H1 (cell line): ENCODE results near the gene WDR64. TPM values are rescaled to one million over a fixed set of nuclear protein-coding genes. Genes with fewer than 3 reads are reported as not detected.

ENCODE experiments used
- CTCF ChIA-PET: fragments of 300-600 bp; sonication (Branson Sonifier 250); formaldehyde crosslinking; loops from one replicate; lab custom pipeline; 2021; ENCODE audit not compliant: partially characterized antibody; lab: Charles Lee
- POLR2A ChIA-PET: fragments of 300-600 bp; sonication (Branson Sonifier 250); formaldehyde crosslinking; loops from one replicate; lab custom pipeline; 2021; ENCODE audit warnings: inconsistent platforms; ENCODE audit not compliant: partially characterized antibody; lab: Charles Lee
- DNase-seq, 2 experiments: peaks; one replicate each; pipeline versions ENCODE4 v3.0.0 to v3.0.0-alpha.2; 2010 to 2022; ENCODE audit warnings: low spot score in 2 of 2, low read depth in 1 of 2, mixed read lengths in 1 of 2
- FAIRE-seq: peaks from 2 replicates; lab custom pipeline; 2011; peaks lifted over from hg19 to GRCh38; lab: Jason Lieb, UNC
- H2AFZ ChIP-seq: 2 replicates; pipeline ENCODE4 v1.8.1; 2012; ENCODE audit warnings: low read length, inconsistent platforms
- H2AK5ac ChIP-seq: 2 replicates; pipeline ENCODE4 v1.6.1; 2013; ENCODE audit warnings: low read depth, low read length
- H2BK120ac ChIP-seq: replicated peaks from 2 replicates; pipeline ENCODE3; 2013; ENCODE audit warnings: low read depth, low read length, inconsistent platforms
- H2BK12ac ChIP-seq: 2 replicates; pipeline ENCODE4 v1.6.1; 2013; ENCODE audit warnings: low read depth, low read length
- H2BK15ac ChIP-seq: 2 replicates; pipeline ENCODE4 v1.6.1; 2013; ENCODE audit warnings: low read length
- H2BK20ac ChIP-seq: 2 replicates; pipeline ENCODE4 v1.6.1; 2013; ENCODE audit warnings: low read length
- H2BK5ac ChIP-seq: 2 replicates; pipeline ENCODE4 v1.6.1; 2013; ENCODE audit warnings: low read depth, low read length
- H3K14ac ChIP-seq: 2 replicates; pipeline ENCODE4 v1.6.1; 2013; ENCODE audit warnings: inconsistent platforms; ENCODE audit not compliant: insufficient read length
- H3K18ac ChIP-seq: 2 replicates; pipeline ENCODE4 v1.6.1; 2013; ENCODE audit warnings: low read length; ENCODE audit errors: extremely low read depth
- H3K23ac ChIP-seq: 2 replicates; pipeline ENCODE4 v1.6.1; 2013; ENCODE audit warnings: inconsistent platforms; ENCODE audit not compliant: insufficient read length
- H3K23me2 ChIP-seq: 2 replicates; pipeline ENCODE4 v1.6.1; 2013; ENCODE audit warnings: low read depth, low read length
- H3K27ac ChIP-seq: 2 replicates; pipeline ENCODE4 v1.6.1; 2011; ENCODE audit warnings: low read depth, low read length, inconsistent platforms
- H3K27me3 ChIP-seq, 4 experiments: replicated peaks in 1 of 4; 1 replicate in 1 of 4; 2 replicates in 3 of 4; pipeline versions ENCODE4 v1.6.1 to v1.8.1; 2011 to 2013; ENCODE audit warnings: low read length in 3 of 4, mild to moderate bottlenecking in 3 of 4, inconsistent platforms in 2 of 4, mixed read lengths in 2 of 4, moderate library complexity in 1 of 4; ENCODE audit not compliant: control insufficient read depth in 3 of 4, insufficient read depth in 3 of 4; ENCODE audit errors: extremely low read depth in 1 of 4
- H3K36me3 ChIP-seq, 4 experiments: 2 replicates each; pipeline versions ENCODE4 v1.6.1 to v1.8.1; 2011 to 2013; ENCODE audit warnings: mild to moderate bottlenecking in 4 of 4, low read length in 3 of 4, moderate library complexity in 2 of 4, control low read depth in 1 of 4, inconsistent platforms in 1 of 4; ENCODE audit not compliant: insufficient read depth in 4 of 4, control insufficient read depth in 2 of 4
- H3K4ac ChIP-seq: replicated peaks from 2 replicates; pipeline ENCODE3; 2013; ENCODE audit warnings: low read length, low read depth, mixed read lengths, inconsistent platforms; ENCODE audit not compliant: insufficient read length
- H3K4me1 ChIP-seq, 4 experiments: replicated peaks in 1 of 4; 1 replicate in 1 of 4; 2 replicates in 3 of 4; pipeline versions ENCODE4 v1.6.1 to v1.8.1; 2011 to 2013; ENCODE audit warnings: low read length in 3 of 4, inconsistent platforms in 2 of 4, mixed read lengths in 1 of 4; ENCODE audit not compliant: insufficient read depth in 4 of 4, control insufficient read depth in 3 of 4
- H3K4me2 ChIP-seq, 2 experiments: 2 replicates each; pipeline versions ENCODE4 v1.6.1 to v1.8.1; 2011 to 2013; ENCODE audit warnings: low read depth in 2 of 2, low read length in 2 of 2, control low read depth in 1 of 2, inconsistent platforms in 1 of 2, mild to moderate bottlenecking in 1 of 2; ENCODE audit not compliant: insufficient read depth in 1 of 2
- H3K4me3 ChIP-seq, 4 experiments: fragments of 200-600, 300-600 bp in 1 of 4; sonication (generic), shearing (Covaris generic), sonication (Bioruptor Twin) in 1 of 4; 2 replicates each; pipeline versions ENCODE4 v1.5.1 to v1.8.1; 2011 to 2016; ENCODE audit warnings: low read length in 4 of 4, low read depth in 3 of 4, control low read depth in 2 of 4, inconsistent platforms in 2 of 4, mild to moderate bottlenecking in 2 of 4, mixed read lengths in 1 of 4, moderate library complexity in 1 of 4; ENCODE audit not compliant: insufficient read depth in 2 of 4; ENCODE audit errors: extremely low read depth in 1 of 4
- H3K56ac ChIP-seq: replicated peaks from 2 replicates; pipeline ENCODE3; 2013; ENCODE audit warnings: low read depth, mild to moderate bottlenecking, mixed read lengths, low read length, inconsistent platforms; ENCODE audit not compliant: insufficient read length
- H3K79me1 ChIP-seq: 2 replicates; pipeline ENCODE4 v1.6.1; 2013; ENCODE audit warnings: low read depth, low read length, control low read depth
- H3K79me2 ChIP-seq, 2 experiments: 2 replicates each; pipeline versions ENCODE4 v1.6.1 to v1.8.1; 2012 to 2013; ENCODE audit warnings: low read length in 2 of 2, mild to moderate bottlenecking in 2 of 2, inconsistent platforms in 1 of 2; ENCODE audit not compliant: insufficient read depth in 2 of 2, control insufficient read depth in 1 of 2
- H3K9ac ChIP-seq, 4 experiments: replicated peaks in 1 of 4; 1 replicate in 1 of 4; 2 replicates in 3 of 4; pipeline versions ENCODE4 v1.6.1 to v1.8.1; 2011 to 2013; ENCODE audit warnings: low read depth in 3 of 4, low read length in 3 of 4, control low read depth in 2 of 4, mild to moderate bottlenecking in 2 of 4, moderate library complexity in 2 of 4, inconsistent platforms in 1 of 4; ENCODE audit errors: extremely low read depth in 1 of 4
- H3K9me3 ChIP-seq, 2 experiments: 2 replicates each; pipeline versions ENCODE4 v1.6.1 to v1.8.1; 2012 to 2013; ENCODE audit warnings: mild to moderate bottlenecking in 2 of 2, moderate library complexity in 2 of 2, control low read depth in 1 of 2, inconsistent platforms in 1 of 2, low read depth in 1 of 2, low read length in 1 of 2, mixed read lengths in 1 of 2; ENCODE audit not compliant: insufficient read depth in 2 of 2
- H4K20me1 ChIP-seq, 2 experiments: replicated peaks in 1 of 2; 2 replicates each; pipeline versions ENCODE3 to v1.8.1; 2011 to 2013; ENCODE audit warnings: inconsistent platforms in 2 of 2, low read length in 2 of 2, mild to moderate bottlenecking in 1 of 2; ENCODE audit not compliant: insufficient read depth in 2 of 2, control insufficient read depth in 1 of 2
- H4K5ac ChIP-seq: 2 replicates; pipeline ENCODE4 v1.6.1; 2013; ENCODE audit warnings: low read length, low read depth, mixed read lengths, inconsistent platforms; ENCODE audit not compliant: insufficient read length
- H4K8ac ChIP-seq: 2 replicates; pipeline ENCODE4 v1.8.0; 2013; ENCODE audit warnings: mild to moderate bottlenecking, moderate library complexity, low read length, inconsistent platforms; ENCODE audit not compliant: insufficient read depth; ENCODE audit errors: extremely low read depth
- H4K91ac ChIP-seq: replicated peaks from 2 replicates; pipeline ENCODE3; 2013; ENCODE audit warnings: low read length, mixed read lengths, inconsistent platforms; ENCODE audit not compliant: insufficient read length
- GTF2F1 ChIP-seq: IDR thresholded peaks from 2 replicates; pipeline ENCODE4 v1.6.1; 2012; ENCODE audit warnings: low read depth, low read length, improper control_type of control experiment, borderline replicate concordance
- SAP30 ChIP-seq: fragments of 300-600 bp; sonication (generic); IDR thresholded peaks from 2 replicates; pipeline ENCODE4 v1.7.1; 2012; ENCODE audit warnings: low read length, moderate library complexity, mild to moderate bottlenecking, inconsistent platforms; ENCODE audit not compliant: insufficient read depth, insufficient replicate concordance
- SIN3A ChIP-seq, 2 experiments: IDR thresholded peaks in 1 of 2; conservative IDR thresholded peaks in 1 of 2; 2 replicates each; pipeline ENCODE4 v1.6.1; 2011 to 2012; ENCODE audit warnings: low read length in 2 of 2, improper control_type of control experiment in 1 of 2, low read depth in 1 of 2, mild to moderate bottlenecking in 1 of 2
- SP1 ChIP-seq: IDR thresholded peaks from 2 replicates; pipeline ENCODE4 v1.6.1; 2011; ENCODE audit warnings: low read depth, low read length
- TBP ChIP-seq: IDR thresholded peaks from 2 replicates; pipeline ENCODE4 v1.6.1; 2011; ENCODE audit warnings: low read depth, low read length, improper control_type of control experiment
- WGBS, 2 experiments: shearing (Covaris generic) in 1 of 2; methylation state at CpG; one replicate each; pipeline versions ENCODE4 v1.1.6 to v1.1.7; 2013 to 2015; ENCODE audit warnings: low lambda C conversion rate in 2 of 2, mixed read lengths in 2 of 2, inconsistent platforms in 1 of 2, low coverage in 1 of 2, missing lambda C conversion rate in 1 of 2; ENCODE audit not compliant: insufficient replicate concordance in 2 of 2, insufficient coverage in 1 of 2, insufficient read length in 1 of 2; ENCODE audit errors: extremely low coverage in 1 of 2, missing lambda C conversion rate in 1 of 2; 5-methylcytosine and 5-hydroxymethylcytosine counted together
- polyA plus RNA-seq, 7 experiments: library from polyadenylated mRNA; depleted of rRNA in 3 of 7; stranded (reverse) in 5 of 7; unstranded in 2 of 7; fragments of >200 nt in 5 of 7; fragments of 200-250 nt in 2 of 7; gene quantifications; 1 replicate in 5 of 7; 2 replicates in 1 of 7; 4 replicates in 1 of 7; pipeline versions ENCODE4 v1.2.1 to v1.2.3, GENCODE V29; 2011 to 2013; ENCODE audit warnings: missing spikeins in 2 of 7, mixed read lengths in 2 of 7
- total RNA-seq: library from RNA; stranded (reverse); fragmentation: NEBNext Ultra II Directional; extraction: Animal tissue kit (Norgen Biotek cat#: 25700); gene quantifications from 2 replicates; pipeline ENCODE4 v1.2.1, GENCODE V29; 2021
- TF ChIP-seq, protein P1 (sequence below): IDR thresholded peaks from 2 replicates; pipeline ENCODE4 v1.6.1; 2012; ENCODE audit warnings: inconsistent platforms

The WDR64 gene
- total and polyA plus RNA-seq, 2 of the 8 experiments (the other 6 are each of a cell fraction or from before 2014, with no cell fraction given) = 0.02 TPM; not detected in 1

DNA sequence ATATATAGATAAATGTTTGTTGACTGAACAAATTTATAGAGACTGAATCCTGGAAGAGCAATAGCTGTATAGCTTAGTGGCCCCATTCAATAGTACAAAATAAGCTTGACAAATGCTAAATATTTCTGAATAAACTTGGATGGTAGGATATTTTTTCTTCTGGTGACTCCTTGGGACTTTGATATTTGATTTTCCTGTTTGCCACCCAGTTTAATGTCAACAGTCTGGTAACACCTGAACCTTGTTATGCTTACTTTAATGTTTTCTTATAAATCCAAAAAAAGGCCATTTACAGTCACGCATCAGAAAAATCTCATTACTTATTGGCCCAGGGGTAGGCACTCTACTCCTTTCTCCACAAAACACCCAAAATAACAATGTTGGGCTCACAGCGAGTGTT is 30.8 kb downstream of the WDR64 start:
- ChIA-PET CTCF (no interaction called here), POLR2A (no interaction called here)
- Histone ChIP-seq H3K27me3 (no peaks in the 10 kb centered on the region), H4K20me1 (no peaks in the 10 kb centered on the region), H2AFZ (no peak overlapping the region), H3K79me1 (no peaks in the 10 kb centered on the region), H2BK20ac (no peak overlapping the region), H2BK120ac (no peak overlapping the region), H2BK15ac (no peak overlapping the region), H3K56ac (no peak overlapping the region), H3K18ac (no peak overlapping the region), H4K5ac (no peak overlapping the region), H4K91ac (no peak overlapping the region), H2BK12ac (no peak overlapping the region), H3K79me2 (no peaks in the 10 kb centered on the region), H2BK5ac (no peak overlapping the region), H3K27ac (no peak overlapping the region), H3K4me2 (no peak overlapping the region), H3K9me3 (no peaks in the 10 kb centered on the region), H4K8ac (no peak overlapping the region), H3K23me2 (no peaks in the 10 kb centered on the region), H3K4me3 (no peak overlapping the region), H3K4ac (no peak overlapping the region), H3K4me1 (no peaks in the 10 kb centered on the region), H2AK5ac (no peak overlapping the region), H3K36me3 (no peaks in the 10 kb centered on the region), H3K9ac (no peak overlapping the region), H3K23ac (no peak overlapping the region), H3K14ac (no peak overlapping the region)
- FAIRE-seq (no peak), DNase-seq (no peak)
- 91% methylated on average over 2 of the region's 2 CpGs; no CpG with 5 or more reads in 1 of the 2 experiments for WGBS, 2 experiments
- TF ChIP-seq TBP = no peak
- no peak for TF ChIP-seq SIN3A (conservative IDR thresholded peaks at IDR 0.05 in 1 of 2, IDR thresholded peaks at IDR 0.05 in 1 of 2; ENCODE audit: low read depth in 1 of 2, low read length in 2 of 2)
- TF ChIP-seq GTF2F1 = no peak
- TF ChIP-seq, protein P1, sequence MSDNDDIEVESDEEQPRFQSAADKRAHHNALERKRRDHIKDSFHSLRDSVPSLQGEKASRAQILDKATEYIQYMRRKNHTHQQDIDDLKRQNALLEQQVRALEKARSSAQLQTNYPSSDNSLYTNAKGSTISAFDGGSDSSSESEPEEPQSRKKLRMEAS = no peak
- TF ChIP-seq SP1 = no peak
- TF ChIP-seq SAP30 = no peak
